ENCODE results near the gene FIBP.

GRCh38 chr11:65890324-65891218, 2.3 kb upstream of the FIBP start, which contains the start of gene CCDC85B:
- TF ChIP-seq CTCF (IDR thresholded peaks at IDR 0.05; ENCODE audit: control extremely low read depth in 1 of 3, insufficient read depth in 1 of 3, low read depth in 1 of 3, low read length in 3 of 3) (peak in 2 of 3 experiments; percentile 25 to 45; a peak in 3 of 4 replicates), BRCA1 (IDR thresholded peaks at IDR 0.05; ENCODE audit: low read depth, low read length) (no peak), ZNF274 (IDR thresholded peaks at IDR 0.05; ENCODE audit: borderline replicate concordance, extremely low read depth, low read length) (no peak), ATF2 (IDR thresholded peaks at IDR 0.05; ENCODE audit: low read length) (no peak), HDAC6 (IDR thresholded peaks at IDR 0.05; ENCODE audit: low read depth, low read length) (no peak), POLR2A (IDR thresholded peaks at IDR 0.05; ENCODE audit: control extremely low read depth in 1 of 2, low read depth in 2 of 2, low read length in 2 of 2) (peak in 1 of 2 experiments; percentile 81; a peak in 2 of 3 replicates), TBP (IDR thresholded peaks at IDR 0.05; ENCODE audit: low read depth, low read length) (peak; percentile 66; the same call in 1 of the 2 replicates), GTF2F1 (IDR thresholded peaks at IDR 0.05; ENCODE audit: borderline replicate concordance, low read depth, low read length) (no peak), POLR2AphosphoS5 (IDR thresholded peaks at IDR 0.05; ENCODE audit: low read depth, low read length) (peak; percentile 68), KDM5A (IDR thresholded peaks at IDR 0.05; ENCODE audit: low read length) (no peak), NRF1 (IDR thresholded peaks at IDR 0.05; ENCODE audit: low read depth, low read length) (no peak), E2F6 (IDR thresholded peaks at IDR 0.05) (peak; percentile 65)
